HG03175 (cell line): ENCODE data around the gene CTTNBP2NL.
"Not testable (repeated sequence)": the region's sequence is repeated elsewhere in the genome, so short reads cannot be mapped to it uniquely, and the experiment has no call there.

ENCODE experiments used
- ATAC-seq: cut with Tn5 transposase; IDR thresholded peaks from one replicate; pipeline ENCODE4 v1.9.1; 2021; ENCODE audit warnings: mild to moderate bottlenecking, moderate library complexity; ENCODE audit not compliant: unreplicated experiment

CTTNBP2NL gene

DNA sequence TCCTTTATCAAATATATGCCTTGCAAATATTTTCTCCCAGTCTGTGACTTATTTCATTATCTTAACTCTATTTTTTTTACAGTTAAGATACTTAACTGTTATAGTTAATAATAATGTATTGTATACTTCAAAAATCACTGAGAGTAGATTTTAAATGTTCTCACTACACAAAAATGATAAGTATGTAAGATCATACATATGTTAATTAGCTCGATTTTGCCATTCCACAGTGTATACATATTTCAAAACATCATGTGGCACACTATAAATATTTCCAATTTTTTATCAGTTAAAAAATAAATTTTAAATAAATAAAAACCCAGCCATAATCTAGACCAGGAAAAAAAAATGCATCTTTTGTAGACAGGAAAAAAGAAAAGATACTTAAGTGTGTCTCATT lies 27.2 kb downstream of the CTTNBP2NL start:
- no peak for ATAC-seq

DNA sequence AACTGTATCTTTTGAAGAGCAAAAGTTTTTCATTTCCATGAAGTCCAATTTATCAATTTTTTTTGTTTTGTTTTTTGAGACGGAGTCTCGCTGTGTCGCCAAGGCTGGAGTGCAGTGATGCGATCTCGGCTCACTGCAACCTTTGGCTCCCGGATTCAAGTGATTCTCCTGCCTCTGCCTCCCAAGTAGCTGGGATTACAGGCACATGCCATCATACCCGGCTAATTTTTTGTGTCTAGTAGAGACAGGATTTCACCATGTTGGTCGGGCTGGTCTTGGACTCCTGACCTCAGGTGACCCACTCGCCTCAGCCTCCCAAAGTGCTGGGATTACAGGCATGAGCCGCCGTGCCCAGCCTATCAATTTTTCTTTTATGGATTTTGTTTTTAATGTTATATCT lies 27.7 kb downstream of the CTTNBP2NL start:
- ATAC-seq, result not testable (repeated sequence)

DNA sequence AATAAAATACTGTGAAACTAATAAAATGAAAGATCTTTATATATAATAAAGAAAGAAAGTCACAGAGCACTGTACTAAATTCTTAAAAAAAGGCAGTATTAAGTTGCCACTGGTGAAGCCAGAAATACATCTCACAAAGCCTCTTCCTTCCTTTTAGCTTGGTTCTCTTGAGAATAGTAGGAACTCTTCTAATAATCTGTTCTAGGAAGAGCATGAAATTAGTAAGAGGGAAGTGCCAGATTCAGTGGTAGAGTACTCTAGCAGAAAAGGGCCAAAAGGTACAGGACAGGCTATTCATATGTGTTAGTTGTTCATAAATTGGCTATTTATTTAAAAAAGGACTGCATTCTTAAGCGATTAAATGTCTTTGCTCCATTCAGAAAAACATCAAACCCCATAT lies 33.7 kb downstream of the CTTNBP2NL start:
- ATAC-seq, result no peak

DNA sequence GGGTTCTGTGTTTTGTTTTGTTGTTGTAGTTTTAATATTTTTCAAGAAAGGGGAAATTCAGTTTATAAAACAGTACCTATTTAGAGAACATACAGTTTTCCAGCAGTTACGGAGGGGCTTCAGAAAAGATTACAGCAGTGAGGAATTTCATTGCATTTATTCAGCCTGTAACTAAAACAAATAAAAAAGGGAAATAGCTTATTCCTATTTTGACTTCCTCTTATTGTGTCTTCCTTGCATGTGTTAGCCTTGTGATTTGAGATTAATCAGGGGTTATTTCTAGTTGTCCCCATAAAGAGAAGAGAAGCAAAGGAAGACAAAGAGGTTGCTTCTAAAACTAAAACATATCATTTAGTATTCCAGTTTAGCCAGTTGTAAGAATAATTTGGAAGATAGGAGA lies 35.0 kb downstream of the CTTNBP2NL start:
- ATAC-seq, result no peak

DNA sequence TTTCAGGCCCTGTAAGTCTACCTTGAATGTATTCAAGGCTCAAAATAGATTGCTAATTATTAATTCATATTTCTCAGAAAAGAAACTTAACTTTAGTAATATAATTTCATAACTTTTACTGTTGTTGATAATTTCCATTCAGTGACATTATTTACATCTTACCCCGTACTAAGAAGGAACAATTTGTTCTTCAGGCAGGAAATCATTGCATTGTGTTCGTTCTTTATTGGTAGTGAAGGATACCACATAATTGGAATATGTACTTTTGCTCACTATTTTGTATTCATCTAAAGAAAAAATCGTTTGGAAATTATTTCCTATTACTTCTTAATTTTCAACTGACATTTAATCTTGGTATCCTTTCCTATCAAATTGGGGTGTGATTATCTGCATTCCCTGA lies 39.4 kb downstream of the CTTNBP2NL start:
- ATAC-seq, result no peak

DNA sequence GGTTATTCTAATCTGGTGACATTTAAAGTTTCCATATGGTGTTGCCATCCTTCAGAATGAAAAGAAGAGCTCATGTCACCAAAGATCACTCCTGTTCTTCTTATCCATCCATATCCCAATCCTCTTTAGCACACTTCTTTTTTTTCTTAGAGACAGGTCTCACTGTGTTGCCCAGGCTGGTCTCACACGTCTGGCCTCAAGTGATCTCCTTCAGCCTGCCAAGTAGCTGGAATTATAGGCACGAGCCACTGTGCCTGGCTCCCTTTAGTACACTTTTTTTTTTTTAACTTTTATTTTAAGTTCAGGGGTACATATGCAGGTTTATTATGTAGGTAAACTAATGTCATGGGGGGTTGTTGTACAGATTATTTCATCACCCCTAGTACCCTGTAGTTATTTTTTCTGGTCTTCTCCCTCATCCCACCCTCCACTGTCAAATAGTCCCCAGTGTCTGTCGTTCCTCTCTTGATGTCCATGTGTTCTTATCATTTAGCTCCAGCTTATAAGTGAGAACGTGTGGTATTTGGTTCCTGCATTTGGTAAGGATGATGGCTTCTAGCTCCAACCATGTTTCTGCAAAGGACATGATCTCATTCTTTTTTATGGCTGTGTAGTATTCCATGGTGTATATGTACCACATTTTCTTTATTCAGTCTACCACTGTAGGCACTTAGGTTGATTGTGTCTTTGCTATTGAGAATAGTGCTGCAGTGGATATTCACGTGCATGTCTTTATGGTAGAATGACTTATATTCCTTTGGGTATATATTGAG lies 40.6 kb downstream of the CTTNBP2NL start:
- ATAC-seq, result no peak

DNA sequence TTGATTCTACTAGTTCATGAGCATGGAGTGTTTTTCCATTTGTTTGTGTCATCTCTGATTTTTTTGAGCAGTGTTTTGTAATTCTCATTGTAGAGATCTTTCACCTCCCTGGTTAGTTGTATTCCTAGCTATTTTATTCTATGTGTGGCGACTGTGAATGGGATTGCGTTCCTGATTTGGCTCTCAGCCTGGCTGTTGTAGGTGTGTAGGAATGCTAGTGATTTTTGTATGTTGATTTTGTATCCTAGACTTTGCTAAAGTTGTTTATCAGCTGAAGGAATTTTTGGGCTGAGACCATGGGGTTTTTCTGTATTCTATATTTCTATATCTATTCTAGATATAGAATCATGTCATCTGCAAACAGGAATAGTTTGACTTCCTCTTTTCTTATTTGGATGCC lies 42.1 kb downstream of the CTTNBP2NL start:
- not testable (repeated sequence) for ATAC-seq

DNA sequence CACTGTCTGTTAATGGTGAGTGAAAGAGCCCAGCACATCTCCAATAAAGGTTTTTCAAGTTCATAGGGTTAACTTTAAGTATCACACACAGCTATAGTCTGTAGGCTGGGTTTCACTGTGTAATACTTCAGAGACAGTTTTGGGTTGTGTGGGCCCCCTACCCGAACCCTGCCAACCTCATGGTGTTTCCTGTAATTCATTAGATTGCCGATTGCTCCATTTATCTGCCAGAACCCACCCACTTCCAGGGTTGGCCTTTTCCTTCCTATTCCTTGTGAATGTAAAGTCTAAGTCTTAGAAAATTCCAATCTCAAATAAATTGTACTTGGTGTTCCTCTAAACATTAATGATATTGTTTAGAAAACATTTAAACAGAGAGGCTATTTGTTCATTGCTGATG lies 43.6 kb downstream of the CTTNBP2NL start:
- ATAC-seq, result no peak

DNA sequence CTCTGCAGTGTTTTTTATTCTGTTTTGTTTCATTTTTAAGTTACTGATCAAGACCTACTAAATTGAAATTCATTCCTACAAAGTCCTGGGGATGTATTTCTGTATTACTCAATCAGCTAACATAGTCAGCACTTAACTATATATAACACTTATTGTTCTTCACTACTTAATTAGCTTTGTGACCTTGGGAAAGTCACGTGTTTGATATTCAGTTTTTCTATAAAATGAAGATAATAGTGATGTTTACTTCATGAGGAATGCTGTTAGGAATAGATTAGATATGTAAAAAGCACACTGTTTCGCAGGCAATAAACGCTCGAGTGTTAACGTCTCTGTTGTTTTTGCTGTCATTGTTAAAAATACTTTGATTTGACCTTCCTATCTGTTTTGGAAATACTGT lies 44.6 kb downstream of the CTTNBP2NL start:
- ATAC-seq, result no peak

DNA sequence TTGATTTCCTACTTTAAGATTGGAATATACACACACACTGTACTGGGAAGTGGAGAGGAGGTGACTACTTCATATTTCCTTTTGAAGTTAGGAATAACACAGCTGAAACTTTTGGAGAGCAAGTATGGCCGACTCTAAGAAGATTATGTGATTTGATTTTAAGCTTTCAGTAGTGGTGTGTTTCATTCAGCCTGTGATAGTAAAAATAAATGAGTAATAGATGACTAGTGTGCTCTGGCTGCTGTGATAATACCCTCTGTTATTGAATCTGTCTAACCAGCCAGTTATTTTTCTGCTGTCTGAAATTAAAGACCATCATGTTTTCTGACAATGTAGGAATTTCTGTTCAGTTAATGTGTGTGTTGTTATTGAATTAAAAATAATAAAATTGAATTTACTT lies 48.3 kb downstream of the CTTNBP2NL start:
- ATAC-seq, result no peak

DNA sequence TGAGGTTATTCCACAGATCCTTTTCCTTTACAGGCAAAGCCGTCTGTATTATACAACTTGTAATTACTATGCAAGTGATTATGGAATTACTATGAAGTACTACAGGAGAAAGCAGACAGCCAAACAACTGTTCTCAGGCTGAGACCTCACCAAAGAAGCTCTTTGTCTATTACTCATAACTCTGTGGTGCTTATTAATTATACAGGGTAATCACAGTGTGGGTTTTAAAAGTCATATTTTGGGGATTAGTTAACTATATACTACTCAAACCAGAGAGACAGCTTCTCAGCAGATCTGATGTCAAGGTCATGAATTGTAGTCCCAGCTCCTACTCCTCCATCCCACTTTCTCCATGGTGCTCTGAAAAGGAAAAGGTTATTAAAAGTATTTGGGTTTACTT lies 49.6 kb downstream of the CTTNBP2NL start:
- no peak for ATAC-seq

DNA sequence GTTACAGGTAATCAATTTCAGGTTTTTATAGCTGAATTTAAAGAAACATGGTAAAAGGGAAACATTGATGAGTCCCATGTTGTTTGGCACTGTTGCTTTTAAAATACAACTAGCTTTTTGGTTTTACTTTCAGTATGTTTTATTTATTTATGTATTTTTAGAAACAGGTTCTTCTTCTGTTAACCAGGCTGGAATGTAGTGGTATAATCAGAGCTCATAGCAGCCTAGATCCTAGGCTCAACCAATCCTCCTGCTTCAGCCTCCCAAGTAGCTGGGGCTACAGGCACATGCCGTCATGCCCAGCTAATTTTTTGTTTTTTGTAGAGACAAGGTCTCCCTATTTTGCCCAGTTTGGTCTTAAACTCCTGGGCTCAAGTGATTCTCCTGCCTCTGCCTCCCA lies 50.4 kb downstream of the CTTNBP2NL start:
- ATAC-seq, result no peak

DNA sequence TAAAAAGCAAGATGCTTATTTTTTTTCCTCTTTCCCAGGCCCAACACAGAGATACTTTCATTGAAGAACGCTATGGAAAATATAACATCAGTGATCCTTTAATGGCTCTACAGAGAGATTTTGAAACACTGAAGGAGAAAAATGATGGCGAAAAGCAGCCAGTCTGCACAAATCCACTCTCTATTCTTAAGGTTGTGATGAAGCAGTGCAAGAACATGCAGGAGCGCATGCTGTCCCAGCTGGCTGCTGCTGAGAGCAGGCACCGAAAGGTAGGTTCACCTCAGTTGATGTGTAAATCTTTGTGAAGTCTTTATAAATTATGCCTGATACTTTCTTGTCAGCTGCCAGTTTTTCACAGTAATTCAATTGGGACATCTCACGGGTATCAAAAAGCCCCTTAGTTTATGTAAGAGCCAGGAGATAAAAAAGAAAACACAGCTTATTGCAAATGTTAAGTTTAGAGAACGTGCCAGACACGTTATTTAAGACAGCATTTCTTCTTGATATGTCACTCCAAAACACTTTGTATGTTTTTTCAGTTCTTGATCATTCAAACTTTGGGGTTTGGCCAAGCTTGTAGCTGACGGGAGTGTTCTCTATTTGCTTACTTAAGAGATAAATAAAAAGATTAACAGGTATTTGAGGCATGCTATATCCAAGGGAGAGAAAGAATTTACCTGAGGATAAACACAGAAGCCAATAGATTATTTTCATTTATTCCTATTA lies 53.1 kb downstream of the CTTNBP2NL start:
- no peak for ATAC-seq

DNA sequence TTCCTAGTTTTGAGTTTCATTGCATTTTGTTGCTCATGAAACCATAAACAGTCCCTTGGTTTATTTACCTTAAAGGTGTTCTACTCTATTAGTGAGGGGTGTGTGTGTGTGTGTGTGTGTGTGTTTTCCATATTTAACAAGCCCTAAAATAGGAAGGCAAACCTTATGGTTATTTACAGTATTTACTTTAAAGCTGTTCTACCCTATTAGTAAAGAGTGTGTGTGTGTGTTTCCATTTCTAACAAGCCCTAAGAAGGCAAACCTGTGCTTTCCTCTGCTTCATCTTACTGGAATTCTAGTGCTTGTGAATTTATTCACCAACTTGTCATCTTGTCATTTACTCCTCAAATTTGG lies 53.6 kb downstream of the CTTNBP2NL start:
- no peak for ATAC-seq

DNA sequence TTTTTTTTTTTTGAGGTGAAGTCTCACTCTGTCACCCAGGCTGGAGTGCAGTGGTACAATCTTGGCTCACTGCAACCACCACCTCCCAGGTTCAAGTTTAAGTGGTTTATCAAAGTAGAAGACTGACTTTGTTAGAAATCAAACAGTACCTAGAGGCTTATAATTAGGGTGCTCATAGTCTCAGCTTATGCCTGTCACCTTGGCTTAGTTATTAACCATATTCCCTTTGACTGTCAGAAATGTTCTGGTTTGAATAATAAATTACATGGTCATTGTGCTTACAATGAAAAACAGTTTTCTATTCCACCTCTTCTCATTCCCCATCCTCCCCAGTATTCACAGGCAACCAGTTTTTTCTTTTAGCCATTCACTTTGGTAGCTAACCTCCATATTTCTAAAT lies 54.8 kb downstream of the CTTNBP2NL start:
- no peak for ATAC-seq

DNA sequence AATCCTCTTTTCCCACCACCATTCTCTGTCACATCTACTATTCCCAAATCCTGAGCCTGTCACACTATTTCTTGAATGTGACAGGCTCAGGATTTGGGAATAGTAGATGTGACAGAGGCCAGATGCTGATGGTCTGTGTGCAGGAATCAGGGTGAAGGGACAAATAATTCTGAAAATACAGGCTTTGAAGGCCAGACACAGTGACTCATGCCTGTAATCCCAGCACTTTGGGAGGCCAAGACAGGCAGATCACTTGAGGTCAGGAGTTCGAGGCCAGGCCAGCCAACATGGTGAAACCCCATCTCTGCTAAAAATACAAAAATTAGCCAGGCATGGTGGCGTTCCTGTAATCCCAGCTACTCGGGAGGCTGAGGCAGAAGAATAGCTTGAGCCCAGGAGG lies 55.3 kb downstream of the CTTNBP2NL start:
- ATAC-seq, result not testable (repeated sequence)

DNA sequence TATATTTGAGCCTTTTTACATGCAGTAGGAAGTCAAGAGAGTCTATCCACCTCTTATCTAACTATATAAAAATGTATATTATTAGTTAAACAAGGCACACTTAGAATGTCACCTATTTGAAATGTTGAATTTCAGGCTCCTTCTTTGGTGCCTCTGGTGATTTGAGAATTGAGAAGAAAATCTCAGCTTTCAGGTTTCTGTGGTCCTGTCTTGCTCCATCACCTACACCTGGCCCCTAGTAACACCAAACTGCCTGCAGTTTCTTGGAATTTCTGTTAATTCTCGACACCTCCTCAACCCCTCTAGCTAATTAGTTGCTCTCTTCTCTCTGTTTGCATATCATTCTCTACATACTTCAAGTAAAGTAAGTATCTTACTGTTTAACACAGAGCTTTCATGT lies 57.9 kb downstream of the CTTNBP2NL start:
- no peak for ATAC-seq

DNA sequence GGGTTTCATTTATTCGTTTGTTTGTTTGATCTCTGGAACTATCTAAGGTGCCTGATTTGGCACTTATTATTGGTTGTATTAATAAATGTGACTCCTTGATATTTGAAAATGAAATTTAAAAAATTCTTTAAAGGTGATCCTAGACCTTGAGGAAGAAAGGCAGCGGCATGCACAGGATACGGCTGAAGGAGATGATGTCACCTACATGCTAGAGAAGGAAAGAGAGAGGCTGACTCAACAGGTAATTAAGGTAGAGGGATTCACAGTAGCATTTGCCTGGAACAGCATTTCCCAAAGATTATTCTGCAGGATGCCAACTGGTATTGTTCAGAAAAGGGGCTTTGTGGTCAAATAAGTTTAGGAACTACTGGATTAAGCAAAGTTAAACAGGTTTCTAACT lies 58.3 kb downstream of the CTTNBP2NL start:
- ATAC-seq, result no peak

DNA sequence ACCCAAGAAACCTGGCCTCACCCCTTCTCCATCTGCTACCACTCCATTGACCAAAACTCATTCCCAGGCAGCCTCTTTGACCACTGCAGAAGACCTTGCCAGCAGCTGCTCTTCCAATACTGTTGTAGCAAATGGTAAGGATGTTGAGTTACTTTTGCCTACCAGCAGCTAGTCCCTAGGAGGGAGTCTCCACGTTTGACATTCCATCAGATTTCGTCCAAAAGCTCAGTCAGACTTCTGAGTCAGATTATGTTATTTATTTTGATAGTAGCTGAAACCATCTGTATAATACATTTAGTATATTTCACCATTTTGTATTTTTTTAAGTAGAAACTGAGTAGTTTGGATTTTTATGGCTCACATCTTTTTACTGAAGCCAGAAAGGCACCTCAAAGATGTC lies 61.2 kb downstream of the CTTNBP2NL start:
- ATAC-seq, result no peak

DNA sequence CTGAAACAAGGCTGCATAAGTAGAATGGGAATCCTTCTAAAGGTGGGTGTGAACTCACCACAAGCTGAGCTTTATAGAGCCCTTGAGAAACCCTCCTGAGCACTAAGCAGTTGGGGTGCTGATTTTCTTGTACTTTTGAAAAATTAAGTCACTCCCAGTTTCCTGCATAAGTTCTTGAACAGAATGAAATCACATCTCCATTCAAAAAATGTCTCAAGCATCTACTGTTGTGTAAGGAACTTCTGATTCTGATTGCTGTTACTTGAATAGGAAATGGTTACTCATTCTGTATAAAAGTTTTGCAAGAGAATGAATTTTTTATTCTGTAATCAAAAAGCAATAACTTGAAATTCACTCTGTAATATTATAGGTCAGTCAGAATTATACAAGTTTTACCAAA lies 61.9 kb downstream of the CTTNBP2NL start:
- ATAC-seq, result no peak

DNA sequence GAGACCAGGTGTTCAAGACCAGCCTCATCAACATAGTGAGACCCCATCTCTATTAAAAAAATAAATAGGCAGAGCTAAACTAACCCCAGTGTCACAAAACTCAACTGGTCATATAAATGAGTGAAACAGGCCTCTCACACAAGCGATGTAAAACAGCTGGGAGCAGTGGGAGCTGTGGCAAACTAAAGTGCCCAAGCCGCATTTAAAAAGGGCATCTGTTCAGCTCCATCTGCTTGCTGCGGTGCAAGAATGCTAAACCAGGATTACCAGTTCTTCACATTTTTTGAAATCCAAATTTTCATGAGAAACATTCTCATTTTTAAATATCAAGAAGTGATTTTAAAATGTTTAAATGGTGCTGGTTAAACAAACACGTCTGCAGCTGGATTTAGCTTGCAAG lies 62.7 kb downstream of the CTTNBP2NL start:
- no peak for ATAC-seq

DNA sequence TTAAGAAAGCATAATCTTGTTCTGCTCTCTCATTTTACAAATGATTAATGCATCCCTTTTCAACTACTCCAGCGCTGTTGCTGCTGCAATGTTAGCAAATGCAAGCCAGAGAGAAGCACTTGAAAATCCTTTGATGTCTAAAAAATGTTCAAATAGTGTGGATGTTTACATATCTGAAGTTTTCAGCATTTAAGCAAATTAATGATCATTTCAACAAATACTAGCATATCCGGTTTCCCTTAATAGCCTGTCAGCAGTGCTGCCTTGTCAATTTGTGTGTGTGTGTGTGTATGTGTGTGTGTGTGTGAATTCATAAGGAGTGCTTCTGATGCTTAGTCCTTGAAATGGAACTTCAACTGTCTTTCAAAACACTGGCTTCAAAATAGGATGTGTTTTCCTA lies 64.6 kb downstream of the CTTNBP2NL start:
- ATAC-seq, result no peak
